Measurements from ENCODE around the gene CAPZB. TPM values are rescaled to one million over a fixed set of nuclear protein-coding genes. Genes with fewer than 3 reads are reported as not detected.

CAPZB gene
- total and polyA plus RNA-seq, 2 donors (not counting 3 experiments of a cell fraction or from before 2014, with no cell fraction given) = 196 to 347 TPM

GRCh38 chr1:19368050-19368449 is 117.3 kb downstream of the CAPZB start:
- Histone ChIP-seq H3K4me1 (ENCODE audit: control insufficient read depth, extremely low read depth, insufficient read depth, low read length) (no peaks in the 10 kb centered on the region), H2AFZ (ENCODE audit: low read depth, low read length) (no peak overlapping the region), H3K9ac (replicated peaks; ENCODE audit: extremely low read depth, insufficient read depth, low read length) (no peak overlapping the region), H3K9me3 (replicated peaks; ENCODE audit: control insufficient read depth, insufficient read depth, low read length) (no peaks in the 10 kb centered on the region), H4K20me1 (replicated peaks; ENCODE audit: control insufficient read depth, extremely low read depth, insufficient read depth, low read length) (no peaks in the 10 kb centered on the region), H3K4me3 (replicated peaks in 1 of 3; ENCODE audit: insufficient read depth in 1 of 3, low read depth in 1 of 3, low read length in 3 of 3) (no peak overlapping the region), H3K36me3 (ENCODE audit: control insufficient read depth in 2 of 2, extremely low read depth in 1 of 2, insufficient read depth in 2 of 2, low read length in 2 of 2) (peaks cover 0 to 8% of the 10 kb centered on the region in 2 experiments), H3K27ac (ENCODE audit: insufficient read depth, low read depth, low read length) (no peak overlapping the region), H3K4me2 (ENCODE audit: insufficient read depth, low read length) (no peak overlapping the region), H3K27me3 (ENCODE audit: control insufficient read depth in 2 of 2, insufficient read depth in 2 of 2, low read length in 2 of 2) (no peaks in the 10 kb centered on the region), H3K79me2 (ENCODE audit: control insufficient read depth, insufficient read depth, low read length) (peaks cover 2% of the 10 kb centered on the region), H3K9me1 (replicated peaks; ENCODE audit: control insufficient read depth, extremely low read depth, insufficient read depth, low read length) (no peaks in the 10 kb centered on the region)
- DNase-seq (ENCODE audit: low read depth, low spot score) (no peak), FAIRE-seq (peak; percentile 54)
- BruUV-seq (replicated peaks) = no TSS peak
- TF ChIP-seq POLR2AphosphoS5 (IDR thresholded peaks at IDR 0.05; ENCODE audit: insufficient read depth, low read depth, low read length) = no peak
- TF ChIP-seq MYC (IDR thresholded peaks at IDR 0.05; ENCODE audit: low read depth, low read length) = no peak
- TF ChIP-seq EZH2 (IDR thresholded peaks at IDR 0.05; ENCODE audit: borderline replicate concordance, low read depth, low read length, severe bottlenecking) = no peak
- no peak for TF ChIP-seq POLR2A (IDR thresholded peaks at IDR 0.05; ENCODE audit: low read depth, low read length)
- TF ChIP-seq MAX (IDR thresholded peaks at IDR 0.05; ENCODE audit: insufficient read depth, insufficient read length) = no peak
- no peak for TF ChIP-seq CTCF (IDR thresholded peaks at IDR 0.05; ENCODE audit: extremely low read depth in 1 of 2, insufficient read depth in 1 of 2, low read depth in 1 of 2, low read length in 2 of 2)
- no peak for TF ChIP-seq JUN (IDR thresholded peaks at IDR 0.05; ENCODE audit: borderline replicate concordance, insufficient read depth, insufficient read length, low read depth)
- TF ChIP-seq FOS (IDR thresholded peaks at IDR 0.05; ENCODE audit: borderline replicate concordance, insufficient read depth, low read length) = no peak
- TF ChIP-seq GATA2 (IDR thresholded peaks at IDR 0.05; ENCODE audit: insufficient read depth, insufficient read length, low read depth, low read length) = no peak
- intact Hi-C loops (cut with micrococcal nuclease) (no loop called here), dilution Hi-C loops (cut with MboI; ENCODE audit: extremely low pct_ligation_motif_present, low sequenced_read_pairs) (no loop called here)
- POLR2A ChIA-PET = no interaction called here
- CTCF ChIA-PET = interaction anchor here (1.5 kb wide), 1 partner anchor 286 kb away, joined by 8 read pairs; no protein-coding TSS in a partner anchor
